ACHN (cell line): Measurements from ENCODE around the gene ZNF669.
"Not testable (repeated sequence)": the region's sequence is repeated elsewhere in the genome, so short reads cannot be mapped to it uniquely, and the experiment has no call there.

Source experiments
- DNase-seq: peaks from one replicate; pipeline ENCODE4 v3.0.0-alpha.2; 2015
- in situ Hi-C: cut with HindIII; loops from 2 replicates; pipeline ENCODE4 v1.10.0; 2017; ENCODE audit warnings: low sequenced_read_pairs, low pct_ligation_motif_present, low pct_unique_long_range_greater_than_20kb

The ZNF669 gene

DNA sequence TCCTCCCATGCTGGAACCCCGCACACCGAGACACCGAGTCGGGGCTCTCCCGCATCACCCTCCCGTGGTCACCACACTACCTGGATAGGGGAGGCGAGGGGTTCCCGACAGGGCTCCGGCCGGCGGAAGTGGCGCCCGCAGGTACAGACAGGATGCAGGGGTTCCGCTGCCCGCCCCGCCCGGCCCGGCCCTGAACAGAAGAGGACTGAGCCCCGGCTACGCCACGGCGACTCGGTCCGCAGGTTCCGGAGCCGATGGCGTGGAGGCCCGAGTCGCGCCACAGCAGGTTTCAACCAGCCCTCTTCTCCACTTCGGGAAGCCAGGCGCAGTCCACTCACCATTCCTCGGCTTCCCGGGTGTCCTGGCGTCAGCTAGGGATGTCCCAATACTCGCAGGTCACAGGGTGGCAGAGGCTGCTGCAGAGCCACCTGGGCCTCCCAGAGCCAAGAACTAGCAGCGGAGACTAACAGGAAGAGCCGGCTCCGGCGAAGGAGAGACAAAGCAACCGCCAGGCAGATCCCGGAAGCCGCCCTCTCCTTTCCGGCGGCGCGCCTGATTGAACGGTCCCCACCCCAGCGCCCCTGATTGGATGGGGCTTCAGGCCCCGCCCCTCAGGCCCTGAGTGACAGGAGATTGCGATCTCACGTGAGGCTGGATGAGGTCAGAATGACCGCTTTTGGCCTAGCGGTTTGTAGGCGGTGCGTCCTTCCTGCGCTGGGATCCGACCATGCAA lies at the start of gene ZNF669:
ZNF669 (minus strand) TSS at position 498 of the 733 bp plus-strand sequence; CDS start at position 341, 157 bp downstream.
- DNase-seq, result peak; percentile 97
- in situ Hi-C loops, result no loop called here

DNA sequence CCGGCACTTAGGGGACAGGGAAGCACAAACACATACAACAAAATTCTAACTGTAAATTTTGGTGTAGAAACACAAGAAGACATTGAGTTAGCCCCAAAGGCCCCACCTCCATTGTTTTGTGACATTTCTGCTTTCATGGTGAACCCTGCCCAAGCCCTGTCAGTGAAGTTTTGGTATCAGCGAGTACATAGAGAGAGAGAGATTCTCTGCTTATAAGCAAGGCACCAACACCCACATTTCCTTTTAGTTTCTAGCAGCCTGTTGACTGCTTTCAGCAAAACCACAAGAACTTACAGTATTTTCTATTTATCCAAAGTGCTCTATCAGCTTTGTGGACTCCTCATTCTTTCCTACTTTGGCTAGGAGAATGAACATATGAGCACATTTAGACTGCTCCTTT lies 43.6 kb upstream of the ZNF669 start:
- no peak for DNase-seq
- in situ Hi-C loops, result no loop called here

DNA sequence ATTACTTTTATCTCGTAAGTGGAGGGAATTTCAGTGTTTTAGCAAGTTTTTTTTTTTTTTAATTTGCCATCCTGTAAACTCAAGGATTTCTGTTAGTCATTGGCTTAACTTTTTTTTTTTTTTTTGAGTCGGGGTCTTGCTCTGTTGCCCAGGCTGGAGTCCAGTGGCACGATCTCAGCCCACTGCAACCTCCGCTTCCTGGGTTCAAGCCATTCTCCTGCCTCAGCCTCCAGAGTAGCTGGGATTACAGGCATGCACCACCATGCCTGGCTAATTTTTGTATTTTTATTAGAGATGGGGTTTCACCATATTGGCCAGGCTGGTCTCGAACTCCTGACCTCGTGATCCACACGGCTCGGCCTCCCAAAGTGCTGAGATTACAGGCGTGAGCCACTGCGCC lies 43.0 kb upstream of the ZNF669 start:
- DNase-seq, in situ Hi-C loops: not testable (repeated sequence)

DNA sequence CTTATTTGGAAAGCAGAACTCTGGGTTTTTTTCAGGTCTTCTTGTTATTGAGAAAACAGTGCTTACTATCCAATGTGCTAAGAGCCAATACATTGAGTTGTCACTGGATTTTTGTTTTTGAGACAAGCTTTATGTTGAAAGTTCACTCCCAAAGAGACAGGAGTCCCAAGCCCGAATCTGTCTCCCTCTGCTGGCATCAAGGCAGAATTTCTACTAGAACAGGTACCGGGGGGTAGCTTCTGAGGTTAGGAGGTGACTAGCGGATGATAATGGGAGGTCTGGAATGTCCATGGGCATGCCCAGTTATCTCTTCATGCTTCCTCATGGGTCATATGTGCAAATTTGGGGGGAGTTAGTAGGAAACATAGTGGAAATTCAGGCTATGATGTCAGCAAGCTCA lies 42.5 kb upstream of the ZNF669 start:
- no peak for DNase-seq
- in situ Hi-C loops, result no loop called here

DNA sequence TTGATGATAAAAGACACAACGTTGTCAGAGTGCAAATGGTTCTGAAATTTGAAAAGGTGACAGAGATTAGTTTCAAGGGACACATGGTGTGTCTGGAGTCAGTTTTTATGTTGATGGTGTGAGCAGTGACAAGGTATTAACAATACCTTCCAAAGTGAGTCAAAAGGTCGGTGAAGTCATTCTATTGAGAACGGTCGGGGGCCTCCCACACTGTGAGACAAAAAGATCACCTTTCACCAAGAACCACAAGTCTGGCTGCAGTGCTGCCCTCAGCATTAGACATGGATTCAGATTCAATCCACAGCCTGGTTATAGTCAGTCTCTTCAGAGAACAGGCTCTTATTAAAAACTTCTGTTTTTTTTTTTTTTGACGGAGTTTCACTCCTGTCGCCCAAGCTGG lies 41.1 kb upstream of the ZNF669 start:
- no peak for DNase-seq
- in situ Hi-C loops, result no loop called here

DNA sequence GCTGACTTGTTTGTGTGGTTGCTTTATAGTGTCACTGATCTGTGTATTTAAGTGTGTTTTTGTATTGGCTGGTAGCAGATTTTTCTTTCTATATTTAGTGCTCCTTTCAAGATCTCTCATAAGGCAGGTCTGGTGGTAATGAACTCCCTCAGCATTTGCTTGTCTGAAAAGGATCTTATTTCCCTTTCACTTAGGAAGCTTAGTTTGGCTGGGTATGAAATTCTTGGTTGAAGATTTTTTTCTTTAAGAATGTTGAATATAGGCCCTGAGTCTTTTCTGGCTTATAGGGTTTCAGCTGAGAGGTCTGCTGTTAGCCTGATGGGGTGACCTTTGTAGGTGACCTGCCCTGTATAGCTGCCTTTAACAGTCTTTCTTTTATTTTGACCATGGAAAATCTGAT lies 35.4 kb upstream of the ZNF669 start:
- in situ Hi-C loops, result not testable (repeated sequence)

DNA sequence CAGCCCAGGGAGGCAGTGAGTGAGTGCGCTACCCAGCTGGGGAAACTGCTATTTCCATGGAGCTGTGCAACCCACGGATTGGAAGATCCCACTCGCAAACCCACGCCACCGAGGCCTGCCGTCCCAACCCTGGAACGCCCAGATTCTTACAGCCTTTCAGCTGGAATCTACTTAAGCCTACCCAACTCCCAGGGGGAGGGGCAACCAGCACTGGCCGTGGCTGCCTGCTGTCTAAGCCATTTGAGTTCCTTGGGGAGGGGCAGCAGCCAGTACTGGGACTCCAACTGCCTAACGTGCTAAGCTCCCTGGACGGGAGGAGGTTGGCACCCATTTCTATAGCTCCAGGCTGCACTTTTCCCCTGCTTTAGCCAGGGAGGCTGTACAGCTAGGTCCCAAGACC lies 27.1 kb upstream of the ZNF669 start:
- DNase-seq, result no peak
- in situ Hi-C loops, result no loop called here

More for the DNA sequence above, 35.4 kb upstream of the ZNF669 start:
- DNase-seq, result not testable (repeated sequence)

DNA sequence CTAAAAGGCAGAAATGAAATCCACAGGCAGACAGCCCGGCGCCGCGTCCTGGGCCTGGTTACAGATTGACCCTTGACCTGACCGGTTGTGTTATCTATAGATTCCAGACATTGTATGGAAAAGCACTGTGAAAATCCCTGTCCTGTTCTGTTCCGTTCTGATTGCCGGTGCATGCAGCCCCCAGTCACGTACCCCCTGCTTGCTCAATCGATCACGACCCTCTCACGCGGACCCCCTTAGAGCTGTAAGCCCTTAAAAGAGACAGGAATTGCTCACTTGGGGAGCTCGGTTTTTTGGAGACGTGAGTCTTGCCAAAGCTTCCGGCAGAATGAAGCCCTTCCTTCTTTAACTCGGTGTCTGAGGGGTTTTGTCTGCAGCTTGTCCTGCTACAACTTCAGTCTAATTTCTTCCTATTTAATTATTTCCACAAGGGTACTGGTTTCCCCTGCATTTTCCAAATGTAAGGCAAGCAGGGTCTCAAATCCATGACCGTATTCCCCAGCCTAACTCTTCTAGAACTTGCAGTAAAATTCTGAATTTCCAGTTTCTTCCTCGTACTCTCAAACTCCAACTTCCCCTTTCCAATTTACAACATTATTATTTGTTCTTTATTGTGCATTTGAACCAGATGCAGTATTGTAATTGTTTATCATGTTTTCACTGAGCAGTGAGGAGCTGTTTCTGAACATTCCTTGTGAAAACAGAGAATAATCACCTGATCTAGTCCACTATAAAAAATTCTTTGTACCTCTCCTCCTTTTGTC lies 23.5 kb upstream of the ZNF669 start:
- DNase-seq, in situ Hi-C loops: not testable (repeated sequence)

DNA sequence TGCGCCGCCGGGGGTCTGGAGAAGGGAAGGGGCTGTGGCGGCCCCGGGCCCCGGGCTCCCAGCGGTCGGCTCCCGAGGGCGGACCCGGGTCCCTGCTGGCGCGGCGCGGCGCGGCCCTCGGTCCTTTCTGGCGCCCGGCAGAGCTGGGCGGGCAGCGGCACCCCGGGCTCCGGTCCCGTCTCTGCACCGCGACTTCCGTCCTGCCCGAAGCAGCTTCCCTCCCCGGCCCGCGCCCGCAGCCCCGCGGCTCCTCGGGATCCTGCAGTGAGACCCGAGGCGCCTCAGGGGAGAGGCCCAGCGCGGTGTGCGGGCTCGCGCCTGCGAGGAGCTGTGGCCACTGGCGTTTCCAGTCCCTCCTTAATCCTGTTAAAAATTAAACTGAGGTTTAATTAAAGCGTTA lies 22.4 kb upstream of the ZNF669 start:
- DNase-seq, in situ Hi-C loops: not testable (repeated sequence)

DNA sequence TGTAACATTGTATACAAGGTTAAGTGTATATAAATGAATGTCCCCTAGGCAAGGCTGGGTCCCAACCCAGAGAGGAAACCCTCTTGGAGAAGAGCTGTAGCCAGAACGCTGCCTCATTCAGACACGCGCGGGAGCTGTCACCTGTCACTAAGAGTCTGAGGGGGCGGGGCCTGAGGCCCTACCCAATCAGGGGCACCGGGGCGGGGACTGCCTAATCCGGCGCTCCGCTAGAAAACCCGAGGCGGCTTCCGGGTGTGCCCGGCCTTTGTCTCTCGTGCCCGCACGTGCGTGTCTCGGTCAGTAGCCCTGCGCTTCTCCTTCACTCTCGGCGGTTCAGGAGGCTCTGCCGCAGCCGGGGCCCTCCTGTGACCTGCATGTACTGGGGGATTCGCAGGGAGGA lies 22.0 kb upstream of the ZNF669 start:
- in situ Hi-C loops, DNase-seq: not testable (repeated sequence)

DNA sequence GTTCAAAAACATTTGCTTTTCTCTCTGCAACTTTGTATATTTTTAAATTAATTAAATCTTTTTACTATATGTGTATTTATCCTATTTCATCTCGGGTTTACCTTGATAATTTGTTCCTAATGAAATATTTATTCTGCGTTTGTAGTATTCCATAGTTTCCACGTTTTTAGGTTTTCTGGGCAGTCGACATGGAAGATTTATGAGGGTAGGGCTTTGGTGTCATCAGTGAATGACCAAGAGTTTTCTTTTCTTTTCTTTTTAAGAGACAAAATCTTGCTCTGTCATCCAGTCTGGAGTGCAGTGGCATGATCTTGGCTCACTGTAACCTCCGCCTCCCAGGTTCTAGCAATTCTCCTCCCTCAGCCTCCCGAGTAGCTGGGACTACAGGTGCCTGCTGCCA lies 17.2 kb upstream of the ZNF669 start:
- no peak for DNase-seq
- in situ Hi-C loops, result no loop called here

DNA sequence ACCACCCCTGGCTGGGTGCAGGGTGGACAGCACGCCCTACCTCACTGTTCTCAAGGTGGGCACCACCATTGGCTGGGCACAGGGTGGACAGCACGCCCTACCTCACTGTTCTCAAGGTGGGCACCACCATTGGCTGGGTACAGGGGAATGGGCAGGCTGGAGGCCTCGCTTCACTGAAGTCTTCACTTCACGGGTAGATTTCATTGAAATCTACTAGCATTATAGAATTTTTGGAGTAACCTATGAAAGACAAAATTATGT lies 16.2 kb upstream of the ZNF669 start:
- DNase-seq, in situ Hi-C loops: not testable (repeated sequence)

DNA sequence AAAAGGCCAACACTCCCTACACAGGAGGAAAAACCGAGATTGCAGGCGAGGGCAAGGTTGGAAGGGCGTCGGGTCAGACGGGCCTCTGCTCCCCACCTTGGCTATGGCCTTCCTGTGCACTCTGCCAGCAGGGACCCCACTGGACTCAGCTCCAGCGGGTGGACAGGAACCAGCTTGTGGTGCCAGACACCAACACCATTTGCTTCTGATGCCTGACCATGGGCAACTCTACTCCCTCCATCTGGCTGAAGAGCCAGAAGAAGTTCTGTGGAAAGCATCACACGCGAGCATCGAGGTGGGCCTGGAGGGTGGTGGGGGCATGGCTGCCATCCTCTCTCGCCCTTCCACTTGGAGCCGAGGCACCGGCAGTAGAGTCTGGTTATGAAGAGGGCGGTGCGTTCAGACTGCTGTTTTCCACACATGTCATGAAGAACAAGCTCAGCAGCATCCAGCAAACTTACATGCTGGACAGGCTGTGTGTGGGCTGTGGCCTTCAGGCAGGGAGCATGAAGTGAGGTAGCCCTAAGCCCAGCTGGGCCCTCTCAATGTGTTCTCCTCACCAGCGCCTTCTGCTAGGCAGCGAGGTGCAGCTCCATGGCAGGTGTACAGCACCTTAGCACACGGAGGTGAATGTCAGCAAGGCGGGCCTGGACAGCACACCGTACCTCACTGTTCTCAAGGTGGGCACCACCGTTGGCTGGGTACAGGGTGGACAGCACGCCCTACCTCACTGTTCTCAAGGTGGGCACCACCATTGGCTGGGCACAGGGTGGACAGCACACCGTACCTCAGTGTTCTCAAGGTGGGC lies 15.6 kb upstream of the ZNF669 start:
- in situ Hi-C loops, result no loop called here
- DNase-seq, result no peak

DNA sequence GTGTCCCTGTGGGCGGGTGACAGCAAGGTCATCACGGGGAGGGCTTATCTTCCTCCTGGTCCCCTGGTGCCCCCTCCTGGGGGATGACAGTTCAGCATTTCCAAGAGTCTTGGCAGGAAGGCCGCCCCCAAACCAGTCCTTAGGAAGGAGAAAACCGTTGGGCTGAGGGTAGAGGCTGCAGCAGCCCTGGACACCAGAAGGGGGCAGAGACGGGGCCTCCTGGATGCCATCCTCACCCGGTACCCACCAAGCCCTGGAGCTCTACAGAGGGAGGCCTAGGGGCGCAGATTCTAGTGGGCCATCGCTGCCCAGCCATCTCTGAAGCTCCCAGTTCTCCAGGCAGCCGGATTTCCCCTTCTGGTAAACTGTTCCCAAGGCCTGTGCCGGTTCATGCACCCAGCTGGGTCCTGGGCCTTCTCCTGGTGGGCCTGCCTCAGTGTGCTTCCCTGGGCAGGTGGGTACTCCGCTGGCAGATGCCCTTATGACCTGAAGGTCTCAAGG lies 14.8 kb upstream of the ZNF669 start:
- DNase-seq, result peak; percentile 16
- in situ Hi-C loops, result no loop called here

DNA sequence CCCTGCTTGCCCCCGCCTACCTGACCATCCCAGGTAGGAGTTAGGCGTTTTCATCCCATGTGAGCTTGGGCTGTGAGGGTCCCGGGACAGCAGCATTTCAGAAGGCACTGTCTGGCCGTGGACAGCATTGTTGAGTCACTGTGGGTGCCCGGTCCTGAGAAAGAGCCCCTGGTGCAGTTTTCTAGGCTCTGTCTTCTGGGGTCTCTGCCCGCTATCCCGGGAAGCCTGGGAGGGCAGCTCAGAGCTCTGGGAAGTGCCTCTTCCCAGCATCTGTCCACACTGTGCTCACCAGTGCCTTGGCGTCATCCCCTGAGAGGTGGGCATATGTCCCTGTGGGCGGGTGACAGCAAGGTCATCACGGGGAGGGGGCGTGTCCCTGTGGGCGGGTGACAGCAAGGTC lies 11.4 kb upstream of the ZNF669 start:
- in situ Hi-C loops, result no loop called here
- no peak for DNase-seq

DNA sequence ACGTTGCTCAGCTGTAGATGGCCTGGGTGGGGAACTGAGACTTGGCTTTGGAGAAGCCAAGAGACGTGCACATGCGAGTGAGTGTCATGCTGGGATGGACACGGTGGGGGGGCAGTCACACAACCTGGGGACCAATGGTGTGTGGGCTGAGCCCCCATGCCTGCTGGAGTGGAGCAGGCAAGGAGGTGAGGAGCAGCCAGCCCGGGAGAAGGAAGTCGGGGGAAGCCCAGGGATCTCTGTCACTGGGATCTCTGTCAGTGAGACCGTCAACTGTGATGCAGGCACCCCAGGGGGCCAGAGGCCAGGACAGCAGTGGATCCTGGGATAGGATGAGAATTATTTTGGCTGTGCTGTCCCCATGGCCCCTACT lies 11.0 kb upstream of the ZNF669 start:
- in situ Hi-C loops, result no loop called here
- no peak for DNase-seq

DNA sequence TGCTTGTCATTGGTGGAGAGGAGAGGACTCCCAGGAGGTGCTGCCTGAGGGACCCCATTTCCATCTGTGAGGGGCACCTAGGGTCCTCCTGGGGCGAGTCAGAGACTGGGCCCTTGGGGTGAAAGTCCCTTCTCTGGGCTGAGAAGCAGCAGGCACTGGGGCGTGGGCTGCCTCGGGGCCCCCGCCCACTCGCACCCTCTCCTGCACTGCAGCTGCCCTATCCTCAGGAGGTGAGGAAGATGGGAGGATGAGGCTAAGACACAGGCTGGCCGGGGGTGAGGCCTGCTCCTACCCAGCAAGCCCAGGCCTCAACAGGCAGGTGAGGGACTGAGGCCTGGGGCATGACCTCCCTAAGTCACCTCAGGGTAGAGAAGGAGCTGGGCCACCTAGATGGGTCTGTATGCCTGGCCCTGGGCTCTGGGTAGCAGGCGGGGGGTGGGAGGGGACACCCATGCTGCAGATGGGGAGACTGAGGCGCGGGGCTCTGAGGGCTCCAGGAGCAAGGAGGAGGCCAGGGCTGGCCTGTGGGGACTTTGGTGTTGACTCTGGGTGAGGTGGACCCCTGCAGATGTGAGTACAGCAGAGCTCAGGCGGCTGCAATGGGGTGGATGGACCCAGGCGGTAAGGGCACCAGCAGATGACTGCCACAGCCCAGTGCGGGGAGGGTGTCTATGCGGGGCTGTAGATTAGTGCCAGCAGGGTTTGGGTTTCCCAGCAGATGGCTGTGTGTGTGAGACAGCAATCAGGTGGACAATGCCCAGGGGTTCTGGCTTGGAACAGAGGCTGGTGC lies 10.4 kb upstream of the ZNF669 start:
- in situ Hi-C loops, result no loop called here
- no peak for DNase-seq

DNA sequence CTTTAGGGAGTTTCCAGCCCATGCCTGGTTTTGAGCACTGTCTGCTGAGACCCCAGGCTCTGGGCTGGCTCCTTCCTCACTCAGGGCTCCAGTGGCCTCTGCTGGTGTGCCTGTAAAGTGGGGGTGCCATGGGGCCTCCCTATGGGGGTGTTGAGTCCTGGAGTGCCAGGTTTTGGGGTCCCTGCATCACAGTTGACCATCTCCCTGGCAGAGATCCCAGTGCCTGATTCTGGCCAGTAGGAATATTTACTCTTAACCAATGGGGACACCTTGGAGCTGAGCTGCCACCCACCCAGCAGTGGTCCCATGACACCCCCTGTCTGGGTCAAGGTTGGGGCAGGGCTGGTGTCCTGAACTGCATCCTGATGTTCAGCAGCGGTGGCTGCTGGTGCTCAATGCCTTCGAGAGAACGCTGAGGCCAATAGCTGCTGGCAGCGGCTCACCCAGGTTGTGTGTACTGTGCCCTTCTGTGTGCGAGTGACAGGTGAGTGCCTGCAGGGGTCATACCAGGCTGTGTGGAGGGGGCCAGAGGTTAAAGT lies 9.6 kb upstream of the ZNF669 start:
- no peak for DNase-seq
- in situ Hi-C loops, result no loop called here
